Endometrial microvascular endothelial cells (primary cell): ENCODE measurements around the gene CCDC3. TPM values are rescaled to one million over a fixed set of nuclear protein-coding genes. Genes with fewer than 3 reads are reported as not detected.
"Not testable (repeated sequence)": the region's sequence is repeated elsewhere in the genome, so short reads cannot be mapped to it uniquely, and the experiment has no call there.

ENCODE experiments used
- in situ Hi-C: cut with HindIII; loops from 2 replicates; pipeline ENCODE4 v1.10.0; 2017; ENCODE audit warnings: low sequenced_read_pairs, low pct_unique_long_range_greater_than_20kb; ENCODE audit errors: inconsistent ontology term
- total RNA-seq: library from RNA; depleted of rRNA; stranded (reverse); fragments of >200 nt; gene quantifications from one replicate; pipeline ENCODE4 v1.2.3, GENCODE V29; 2015; ENCODE audit errors: inconsistent ontology term

The CCDC3 gene
- total RNA-seq, 1 donor from 2014 or later, result 1.4 TPM

GRCh38 chr10:13003759-13004158 is 2.2 kb upstream of the CCDC3 start:
- in situ Hi-C loops, result no loop called here

- in situ Hi-C loops, result no loop called here
Measured at GRCh38 chr10:13003004-13003403, 1.5 kb upstream of the CCDC3 start.

GRCh38 chr10:13001887-13002212 is 337 bp upstream of the CCDC3 start:
- in situ Hi-C loops, result no loop called here

GRCh38 chr10:13000431-13000830 is 1.1 kb downstream of the CCDC3 start:
- in situ Hi-C loops, result no loop called here

GRCh38 chr10:12999849-13000248 is 1.7 kb downstream of the CCDC3 start:
- in situ Hi-C loops, result no loop called here

- in situ Hi-C loops, result no loop called here
Measured at GRCh38 chr10:12995425-12995861, 6.1 kb downstream of the CCDC3 start.

GRCh38 chr10:12993595-12993994 is 7.9 kb downstream of the CCDC3 start:
- in situ Hi-C loops, result no loop called here

GRCh38 chr10:12985347-12985746 is 16.2 kb downstream of the CCDC3 start:
- in situ Hi-C loops, result no loop called here

GRCh38 chr10:12984165-12984747 is 17.3 kb downstream of the CCDC3 start:
- in situ Hi-C loops, result no loop called here

- in situ Hi-C loops, result not testable (repeated sequence)
Measured at GRCh38 chr10:12983568-12983967, 17.9 kb downstream of the CCDC3 start.

GRCh38 chr10:12981570-12981969 is 19.9 kb downstream of the CCDC3 start:
- in situ Hi-C loops, result no loop called here

GRCh38 chr10:12980713-12981306 is 20.7 kb downstream of the CCDC3 start:
- in situ Hi-C loops, result no loop called here

GRCh38 chr10:12980102-12980661 is 21.3 kb downstream of the CCDC3 start:
- in situ Hi-C loops, result no loop called here

GRCh38 chr10:12978891-12979290 is 22.6 kb downstream of the CCDC3 start:
- in situ Hi-C loops, result no loop called here

- in situ Hi-C loops, result no loop called here
Measured at GRCh38 chr10:12975906-12976305, 25.6 kb downstream of the CCDC3 start.

- in situ Hi-C loops, result no loop called here
Measured at GRCh38 chr10:12975266-12975665, 26.2 kb downstream of the CCDC3 start.

GRCh38 chr10:12974491-12975199 is 26.9 kb downstream of the CCDC3 start:
- in situ Hi-C loops, result no loop called here

- in situ Hi-C loops, result no loop called here
Measured at GRCh38 chr10:12974078-12974477, 27.4 kb downstream of the CCDC3 start.

GRCh38 chr10:12973149-12973718 is 28.3 kb downstream of the CCDC3 start:
- in situ Hi-C loops, result no loop called here

GRCh38 chr10:12972146-12972545 is 29.4 kb downstream of the CCDC3 start:
- in situ Hi-C loops, result no loop called here
